Stimulated activated CD8-positive, alpha-beta memory T cell treated with anti-CD3 and anti-CD28 coated beads, Interleukin-15, amount 100 ng/mL, for 1 hour (primary cell): ENCODE measurements around the gene MTARC1.

ENCODE experiments used
- DNase-seq: peaks from one replicate; pipeline ENCODE4 v3.0.0-alpha.2; 2020; ENCODE audit warnings: low read depth

MTARC1 gene

GRCh38 chr1:220806408-220806807 lies 19.7 kb downstream of the MTARC1 start:
- DNase-seq = no peak

DNA sequence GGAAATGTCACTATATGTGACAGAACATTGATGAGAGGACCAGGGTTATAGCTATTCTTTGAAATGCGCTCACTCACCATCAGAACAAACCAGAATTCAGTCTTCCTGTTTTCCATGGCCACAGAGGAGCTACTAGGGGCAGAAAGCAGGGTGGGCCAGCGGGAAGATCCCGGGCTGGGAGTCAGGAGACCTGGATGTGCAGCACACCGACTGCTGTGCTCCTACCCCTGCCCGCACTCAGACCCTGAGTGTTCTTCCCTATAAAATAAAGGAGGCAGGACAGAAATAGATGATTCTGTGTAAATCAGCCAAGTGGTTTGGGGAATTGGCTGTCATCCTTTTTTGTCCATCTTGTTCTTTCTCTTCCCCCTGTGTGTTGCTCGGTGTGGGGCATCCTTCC lies 21.0 kb downstream of the MTARC1 start:
- no peak for DNase-seq

GRCh38 chr1:220808345-220809186 lies 21.9 kb downstream of the MTARC1 start:
- no peak for DNase-seq

- DNase-seq = no peak
Observed at GRCh38 chr1:220809187-220809550, 22.5 kb downstream of the MTARC1 start.

DNA sequence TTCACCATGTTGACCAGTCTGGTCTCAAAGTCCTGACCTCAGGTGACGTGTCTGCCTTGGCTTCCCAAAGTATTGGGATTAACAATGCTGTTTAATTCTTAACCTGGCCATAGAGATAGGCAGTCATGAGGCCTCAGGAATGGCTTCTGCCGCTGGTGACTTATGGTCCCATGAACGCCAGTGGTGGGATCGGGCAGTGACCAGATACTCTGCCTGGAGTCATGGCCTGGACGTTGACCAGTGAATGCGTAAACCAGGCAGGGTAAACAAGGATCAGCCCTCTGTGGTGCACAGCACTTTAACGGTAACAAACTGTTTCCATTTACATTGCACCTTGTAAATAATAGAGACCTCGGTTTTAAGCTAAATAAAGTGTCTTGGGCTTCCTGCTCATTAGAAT lies 23.0 kb downstream of the MTARC1 start:
- no peak for DNase-seq

GRCh38 chr1:220810179-220810653 lies 23.5 kb downstream of the MTARC1 start:
- peak; percentile 20 for DNase-seq

GRCh38 chr1:220810963-220811362 lies 24.2 kb downstream of the MTARC1 start:
- no peak for DNase-seq

DNA sequence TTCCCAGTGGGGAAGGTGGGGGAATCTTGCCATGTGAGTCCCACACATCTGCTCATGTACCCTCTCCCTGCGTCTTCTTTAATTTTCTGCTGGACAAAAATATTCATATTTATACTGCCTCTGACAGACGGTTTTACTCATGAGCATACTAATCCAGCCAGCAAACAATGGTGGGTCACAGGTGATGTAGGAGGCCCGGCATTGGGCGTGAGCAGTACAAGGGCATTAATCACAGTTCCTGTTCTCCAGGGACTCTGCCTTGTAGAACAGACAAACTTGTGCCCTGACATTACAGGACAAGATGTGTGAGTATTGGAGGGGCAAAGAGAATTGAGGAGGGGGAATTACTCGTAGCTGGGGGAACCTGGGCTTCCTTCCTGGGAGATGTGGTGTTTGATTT lies 25.0 kb downstream of the MTARC1 start:
- DNase-seq = no peak

GRCh38 chr1:220812308-220812707 lies 25.6 kb downstream of the MTARC1 start:
- no peak for DNase-seq

GRCh38 chr1:220813013-220813412 lies 26.3 kb downstream of the MTARC1 start:
- DNase-seq = no peak

GRCh38 chr1:220815409-220815808 lies 28.7 kb downstream of the MTARC1 start:
- no peak for DNase-seq

- DNase-seq = no peak
Observed at GRCh38 chr1:220817907-220818306, 31.2 kb downstream of the MTARC1 start.

DNA sequence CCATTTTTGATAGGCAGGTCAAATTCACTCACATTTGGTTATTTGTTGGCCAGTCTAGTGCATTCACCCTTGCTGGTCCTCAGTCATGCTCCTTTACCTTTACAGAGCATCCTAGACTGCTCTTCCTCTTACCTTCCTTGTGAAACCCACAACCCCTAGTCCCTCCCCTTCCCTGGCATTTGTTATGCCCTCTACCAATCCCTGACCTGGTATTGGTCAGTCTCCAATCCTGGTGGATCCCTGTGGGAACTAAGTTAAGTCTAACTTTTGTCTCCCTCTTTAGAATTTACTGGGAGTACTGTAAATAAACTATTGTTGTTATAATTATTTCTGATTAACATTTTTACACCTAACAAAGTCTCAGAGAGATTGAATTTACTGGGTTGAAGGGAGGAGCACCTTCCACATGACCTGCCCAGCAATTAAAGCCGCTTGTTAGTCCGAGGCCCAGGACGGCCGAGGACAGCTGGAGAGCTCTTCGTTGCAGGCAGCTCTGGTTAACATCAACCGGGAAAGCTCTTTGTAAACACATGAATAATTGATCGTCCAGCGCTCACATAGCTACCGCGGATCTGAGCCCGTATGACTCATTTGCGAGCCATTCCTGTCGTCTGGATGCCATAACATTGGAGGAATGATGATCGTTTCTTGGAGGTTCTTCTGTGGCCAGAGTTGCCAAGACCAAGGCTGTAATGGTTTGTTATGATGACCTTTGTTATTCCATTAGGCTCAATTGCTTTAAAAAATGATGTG lies 31.9 kb downstream of the MTARC1 start:
- DNase-seq = no peak

DNA sequence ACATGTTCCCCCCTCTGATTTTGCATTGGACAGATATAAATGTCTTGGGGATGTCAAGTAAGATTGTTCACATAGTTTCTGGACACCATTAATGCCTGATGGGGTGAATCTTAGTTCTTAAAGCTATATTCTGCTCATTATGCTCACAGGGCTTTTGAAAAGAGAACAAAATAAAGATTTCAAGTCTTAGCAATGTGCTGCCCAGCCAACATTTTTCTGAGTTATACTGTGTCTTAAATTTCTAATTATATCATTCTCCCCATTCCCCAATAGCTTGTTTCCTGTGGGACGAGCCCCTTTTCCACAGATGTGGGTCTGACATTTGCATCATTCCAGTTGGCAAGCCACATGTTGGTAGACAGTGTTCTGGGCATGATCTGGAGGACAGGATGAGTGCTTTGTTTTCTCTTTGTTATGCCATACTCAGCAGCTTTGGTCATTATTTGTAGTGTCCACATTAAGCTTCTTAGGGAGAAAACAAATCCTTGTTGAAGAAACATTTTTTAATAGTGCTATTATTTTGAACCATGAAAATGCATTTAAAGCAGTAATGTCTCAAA lies 32.8 kb downstream of the MTARC1 start:
- DNase-seq = no peak

- no peak for DNase-seq
Observed at GRCh38 chr1:220824031-220824989, 37.6 kb downstream of the MTARC1 start.

- DNase-seq = no peak
Observed at GRCh38 chr1:220825819-220826551, 39.3 kb downstream of the MTARC1 start.

- DNase-seq = no peak
Observed at GRCh38 chr1:220826729-220827128, 40.0 kb downstream of the MTARC1 start.

DNA sequence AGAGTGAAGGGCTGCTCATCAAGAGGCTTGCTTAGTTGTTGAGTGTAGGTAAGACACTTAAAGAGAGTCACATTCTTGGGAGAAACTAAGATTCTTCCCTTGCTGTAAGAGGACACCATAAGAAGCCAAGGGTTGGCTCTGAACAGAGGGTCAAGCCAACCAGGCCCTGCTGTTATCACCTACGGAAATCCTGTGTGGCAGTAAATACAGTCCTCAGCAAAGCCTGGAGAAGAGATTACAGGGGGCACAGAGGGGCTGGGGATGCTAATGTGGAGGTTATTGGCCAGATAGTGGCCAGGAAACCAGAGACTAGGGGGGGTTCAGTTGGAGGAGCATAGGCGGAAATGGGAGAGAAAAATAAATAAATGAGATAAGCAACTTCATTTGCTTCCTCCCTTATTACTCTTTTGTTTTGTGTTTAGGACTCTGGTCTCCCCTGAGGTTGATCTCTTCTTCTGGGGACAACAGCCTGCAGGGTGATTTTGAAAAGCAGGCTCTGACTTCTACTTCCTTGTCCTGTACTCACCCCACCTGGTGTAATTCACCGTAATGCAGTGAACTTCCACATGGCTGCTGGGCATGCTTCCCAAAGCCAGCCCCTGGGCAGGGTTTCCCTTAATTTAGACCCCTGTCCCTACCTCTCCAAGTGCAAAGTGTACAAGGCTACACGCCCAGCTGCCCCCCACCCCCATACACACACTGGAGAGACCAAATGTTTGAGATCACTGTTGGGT lies 40.9 kb downstream of the MTARC1 start:
- DNase-seq = no peak

GRCh38 chr1:220828179-220828490 lies 41.4 kb downstream of the MTARC1 start:
- no peak for DNase-seq

DNA sequence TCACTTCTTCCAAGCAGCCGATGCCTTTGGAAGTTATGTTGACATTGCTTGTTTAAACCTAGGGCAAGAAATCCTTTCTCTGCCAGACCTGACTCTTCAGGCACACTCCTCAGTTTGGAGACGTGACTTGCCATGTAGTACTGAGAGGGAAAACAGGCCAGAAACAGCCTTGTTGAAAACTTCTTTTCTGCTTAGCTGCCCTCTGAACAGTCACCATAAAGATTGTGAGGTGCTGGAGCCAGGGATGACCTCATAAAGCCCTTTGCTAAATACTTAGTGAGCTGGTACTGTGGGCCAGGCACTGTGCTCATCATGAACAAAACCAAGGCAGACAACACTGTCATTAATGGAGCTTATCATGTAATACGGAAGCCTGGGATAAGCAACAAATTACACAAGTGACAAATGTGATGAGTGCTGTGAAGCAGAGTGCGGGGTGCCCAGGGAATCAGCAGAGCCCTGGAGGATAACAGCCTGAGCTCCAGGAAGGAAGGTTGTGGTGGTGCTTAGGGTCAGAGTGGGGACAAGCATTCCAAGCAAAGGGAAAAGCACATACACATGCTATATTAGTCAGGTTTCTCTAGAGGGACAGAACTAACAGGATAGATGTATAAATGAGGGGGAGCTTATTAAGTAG lies 42.4 kb downstream of the MTARC1 start:
- DNase-seq = no peak
